Measurements from ENCODE around the gene OSBPL2. TPM values are rescaled to one million over a fixed set of nuclear protein-coding genes. Genes with fewer than 3 reads are reported as not detected.

OSBPL2 gene
- total RNA-seq, 1 donor, result 36.7 TPM

- DNase-seq (ENCODE audit: low read depth), result no peak
- H3K4me3 ChIP-seq (ENCODE audit: low read depth, low read length), result no peak overlapping the region
- no peak for TF ChIP-seq CTCF (IDR thresholded peaks at IDR 0.05; ENCODE audit: insufficient read depth, low read depth, low read length)
Measured at GRCh38 chr20:62297449-62298227, 59.3 kb downstream of the OSBPL2 start.

DNA sequence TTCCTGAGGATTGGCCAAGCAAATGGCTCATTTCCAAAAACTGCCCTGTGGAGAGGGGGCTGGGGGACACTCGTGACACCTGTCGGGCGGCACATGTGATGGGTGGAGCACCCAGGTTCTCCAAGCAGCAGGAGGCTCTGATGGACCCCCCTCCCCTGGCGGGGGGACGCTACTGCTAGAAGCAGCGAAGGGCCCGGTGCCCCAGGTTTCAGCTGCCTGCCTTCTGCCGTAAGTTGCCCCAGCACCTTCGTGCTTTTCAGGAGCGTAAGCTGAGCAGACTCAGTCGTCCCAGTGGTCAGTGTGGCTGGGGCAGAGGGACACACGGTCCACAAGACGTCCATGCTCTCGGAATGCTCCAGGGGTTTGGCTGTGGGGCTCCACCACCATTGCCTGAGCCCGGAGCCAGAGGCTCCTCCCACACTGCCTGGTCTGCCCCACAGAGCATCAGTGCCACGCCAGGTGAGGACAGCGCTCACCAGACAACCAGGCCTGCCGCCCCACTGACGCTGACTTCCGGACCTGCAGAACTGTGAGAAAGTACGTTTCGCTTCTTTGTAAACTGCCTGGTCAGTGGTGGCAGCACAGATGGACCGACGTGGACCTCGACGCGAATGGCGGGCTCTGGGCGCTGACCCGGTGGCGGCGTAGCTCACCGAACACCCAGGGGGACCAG is 60.4 kb downstream of the OSBPL2 start:
- H3K4me3 ChIP-seq (ENCODE audit: low read depth, low read length), result no peak overlapping the region
- no peak for TF ChIP-seq CTCF (IDR thresholded peaks at IDR 0.05; ENCODE audit: insufficient read depth, low read depth, low read length)
- no peak for DNase-seq (ENCODE audit: low read depth)

GRCh38 chr20:62299666-62300236 is 61.4 kb downstream of the OSBPL2 start:
- no peak for TF ChIP-seq CTCF (IDR thresholded peaks at IDR 0.05; ENCODE audit: insufficient read depth, low read depth, low read length)
- DNase-seq (ENCODE audit: low read depth), result no peak
- no peak overlapping the region for H3K4me3 ChIP-seq (ENCODE audit: low read depth, low read length)

DNA sequence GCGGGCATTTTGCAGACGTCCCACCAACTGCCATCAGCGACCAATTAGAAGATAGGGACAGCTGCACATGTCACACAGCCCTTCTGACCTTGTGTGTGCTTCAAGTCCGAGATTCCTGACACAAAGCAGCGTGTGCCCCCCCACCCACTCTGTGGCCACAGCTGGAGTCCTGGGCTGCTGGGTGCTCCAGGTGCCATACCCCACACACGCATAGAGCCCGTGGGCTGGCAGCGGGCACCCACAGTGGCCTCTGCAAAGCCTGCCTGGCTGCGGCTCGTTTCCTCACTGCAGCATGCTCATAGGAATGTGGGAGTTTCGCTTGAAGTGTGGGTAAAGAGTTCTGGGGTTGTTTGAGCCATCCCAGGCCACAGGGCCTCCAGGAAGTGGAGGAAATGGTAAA is 62.0 kb downstream of the OSBPL2 start:
- no peak overlapping the region for H3K4me3 ChIP-seq (ENCODE audit: low read depth, low read length)
- no peak for TF ChIP-seq CTCF (IDR thresholded peaks at IDR 0.05; ENCODE audit: insufficient read depth, low read depth, low read length)
- DNase-seq (ENCODE audit: low read depth), result no peak

DNA sequence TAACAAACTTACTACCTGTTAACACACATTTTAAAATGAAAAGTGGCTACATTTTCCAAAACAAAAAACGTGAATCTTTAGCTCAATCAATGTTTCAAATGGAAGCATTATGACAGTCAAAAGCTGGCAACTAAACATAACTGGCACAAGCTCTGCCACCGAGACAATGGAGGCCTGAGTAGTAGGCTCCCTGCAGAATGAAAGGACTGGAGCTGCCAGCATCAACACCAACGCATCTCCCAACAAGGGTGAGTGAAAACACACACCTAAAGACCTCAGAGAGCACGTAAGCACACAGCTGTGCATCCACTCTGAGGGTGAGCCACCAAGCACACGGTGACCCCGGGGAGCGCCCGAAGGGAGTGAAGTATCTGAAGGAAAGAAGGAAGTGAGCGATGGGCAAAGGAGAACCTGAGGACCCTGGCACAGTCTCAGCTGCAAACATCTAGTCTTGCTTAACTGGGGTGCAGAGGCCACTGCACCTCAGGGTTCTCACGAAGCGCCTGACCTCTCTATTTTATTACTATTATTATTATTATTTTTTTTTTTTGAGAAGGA is 62.9 kb downstream of the OSBPL2 start:
- TF ChIP-seq CTCF (IDR thresholded peaks at IDR 0.05; ENCODE audit: insufficient read depth, low read depth, low read length), result no peak
- no peak for DNase-seq (ENCODE audit: low read depth)
- no peak overlapping the region for H3K4me3 ChIP-seq (ENCODE audit: low read depth, low read length)

DNA sequence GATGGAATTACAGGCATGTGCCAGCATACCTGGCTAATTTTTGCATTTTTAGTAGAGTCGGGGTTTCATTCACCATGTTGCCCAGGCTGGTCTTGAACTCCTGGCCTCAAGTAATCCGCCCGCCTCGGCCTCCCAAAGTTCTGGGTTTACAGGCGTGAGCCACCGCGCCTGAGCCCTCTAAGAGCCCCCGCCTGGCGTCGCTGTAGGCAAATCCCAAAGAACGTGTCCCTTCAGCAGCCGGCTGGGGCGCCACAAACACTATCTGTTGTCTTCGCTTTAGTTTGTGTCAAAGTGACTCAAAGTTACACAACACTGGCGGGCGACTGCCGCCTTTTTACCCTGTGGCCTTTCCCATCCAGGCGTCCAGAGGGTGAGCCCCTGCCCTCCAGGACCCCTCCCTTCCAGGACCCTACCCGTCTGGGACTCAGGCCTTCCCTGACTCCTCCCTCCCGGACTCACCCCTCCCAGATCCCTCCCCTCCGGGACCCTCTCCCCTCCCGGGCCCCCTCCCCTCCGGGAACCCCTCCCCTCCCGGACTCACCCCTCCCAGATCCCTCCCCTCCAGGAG is 63.5 kb downstream of the OSBPL2 start:
- DNase-seq (ENCODE audit: low read depth), result peak; percentile 93
- TF ChIP-seq CTCF (IDR thresholded peaks at IDR 0.05; ENCODE audit: insufficient read depth, low read depth, low read length), result peak; percentile 84
- H3K4me3 ChIP-seq (ENCODE audit: low read depth, low read length), result peak overlapping the region; percentile 77
